HCT116 (cell line): Measurements from ENCODE around the gene HYOU1.
A peak's percentile ranks its signal among the peaks of the same experiment; 100 is the strongest.

Experiments used
- ELF1 ChIP-seq: IDR thresholded peaks from 2 replicates; pipeline ENCODE4 v1.6.1; 2012; ENCODE audit warnings: low read depth, borderline replicate concordance
- EZH2phosphoT487 ChIP-seq: fragments of 200-600 bp; IDR thresholded peaks from 2 replicates; pipeline ENCODE4 v1.6.1; 2018; ENCODE audit warnings: antibody characterized with exemption, borderline replicate concordance
- FOSL1 ChIP-seq: IDR thresholded peaks from 2 replicates; pipeline ENCODE4 v1.6.1; 2012; ENCODE audit warnings: low read depth
- POLR2AphosphoS5 ChIP-seq: IDR thresholded peaks from 2 replicates; pipeline ENCODE4 v1.6.1; 2011; ENCODE audit warnings: mild to moderate bottlenecking, low read depth, low read length, moderate library complexity

- TF ChIP-seq EZH2phosphoT487 (no peak), FOSL1 (no peak), POLR2AphosphoS5 (peak; percentile 49), ELF1 (no peak)
These were observed 37.2 kb upstream of the HYOU1 start for GRCh38 chr11:119093942-119094815.
